ENCODE measurements around the gene SF3A1.

SF3A1 gene

DNA sequence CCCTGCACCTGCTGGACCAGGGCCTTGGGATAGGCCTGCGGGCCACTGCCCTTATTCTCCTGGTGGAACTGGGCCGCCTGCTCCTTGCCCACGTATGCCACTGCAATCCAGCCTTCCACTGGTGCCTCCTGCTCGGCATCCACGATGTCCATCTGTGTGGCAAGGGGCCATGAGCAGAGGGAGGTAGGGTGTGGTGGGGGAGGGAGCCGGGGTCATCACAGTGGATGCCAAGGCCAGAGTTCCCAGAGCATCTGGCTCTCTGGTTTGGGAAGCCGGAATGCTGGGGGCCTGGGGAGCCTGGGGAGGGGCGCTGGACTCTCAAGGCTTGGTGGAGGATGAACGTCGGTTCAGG, 29.9 kb upstream of the SF3A1 start:
- DNase-seq, result no peak

DNA sequence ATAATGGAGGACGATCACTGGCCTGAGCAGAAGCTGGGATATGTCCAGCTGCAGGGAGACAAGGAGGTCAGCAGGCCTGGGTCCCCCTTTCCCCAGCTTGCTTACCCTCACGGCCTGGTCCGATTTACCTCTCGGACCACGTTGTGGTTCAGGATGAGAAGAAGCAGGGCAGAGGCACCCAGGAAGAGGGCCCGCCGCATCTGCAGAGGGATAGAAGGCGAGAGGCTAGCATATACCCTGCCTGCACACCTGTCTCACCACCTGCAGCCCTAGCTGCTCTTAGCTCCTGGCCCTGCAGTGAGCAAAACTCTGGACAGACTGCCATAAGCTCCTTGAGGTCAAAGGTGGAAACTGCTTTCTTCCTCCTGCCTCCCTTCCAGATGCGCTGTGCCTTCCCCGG, 29.2 kb upstream of the SF3A1 start:
- no peak for DNase-seq

- no peak for DNase-seq
These were observed 26.4 kb upstream of the SF3A1 start for GRCh38 chr22:30383061-30383460.

DNA sequence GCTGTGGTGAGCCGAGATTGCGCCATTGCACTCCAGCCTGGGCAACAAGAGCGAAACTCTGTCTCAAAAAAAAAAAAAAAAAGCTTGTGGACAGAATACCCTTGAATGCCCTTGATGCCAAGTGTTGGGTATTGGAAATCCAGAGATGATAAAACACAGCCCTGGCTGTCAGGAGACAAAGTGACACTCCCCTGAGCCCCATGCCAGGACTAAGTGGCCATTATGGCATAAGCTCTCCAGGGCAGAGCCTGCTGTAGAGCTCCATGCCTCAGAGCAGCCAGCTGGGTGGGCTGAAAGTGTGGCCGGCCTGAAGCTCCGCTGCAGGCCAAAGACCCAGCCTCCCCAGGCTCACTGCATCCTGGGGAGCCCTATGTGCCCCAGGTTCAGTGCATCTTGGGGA, 25.6 kb upstream of the SF3A1 start:
- DNase-seq, result no peak

DNA sequence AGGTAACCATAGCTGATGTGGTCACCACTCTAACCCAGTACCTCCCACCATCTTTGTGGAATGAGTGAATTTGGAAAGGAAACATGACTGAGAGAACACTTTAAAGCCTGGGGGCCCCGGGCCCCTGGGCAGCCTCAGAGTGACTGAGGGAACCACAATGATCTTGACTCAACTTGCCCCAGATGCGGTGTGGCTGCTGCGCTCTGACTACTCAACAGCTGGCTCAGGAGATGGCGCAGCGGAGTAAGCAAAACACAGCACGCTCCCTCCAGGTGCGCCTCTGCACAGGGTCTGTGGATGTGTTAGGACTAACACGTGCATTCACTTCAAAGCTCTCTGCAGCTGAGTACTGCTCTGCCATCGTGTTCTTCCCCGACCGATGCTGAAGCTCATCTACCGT, 24.6 kb upstream of the SF3A1 start:
- no peak for DNase-seq

- no peak for DNase-seq
These were observed 23.3 kb upstream of the SF3A1 start for GRCh38 chr22:30380011-30380410.

- DNase-seq, result no peak
These were observed 18.7 kb upstream of the SF3A1 start for GRCh38 chr22:30375312-30375849.

- DNase-seq, result no peak
These were observed 16.9 kb upstream of the SF3A1 start for GRCh38 chr22:30373331-30374325.

DNA sequence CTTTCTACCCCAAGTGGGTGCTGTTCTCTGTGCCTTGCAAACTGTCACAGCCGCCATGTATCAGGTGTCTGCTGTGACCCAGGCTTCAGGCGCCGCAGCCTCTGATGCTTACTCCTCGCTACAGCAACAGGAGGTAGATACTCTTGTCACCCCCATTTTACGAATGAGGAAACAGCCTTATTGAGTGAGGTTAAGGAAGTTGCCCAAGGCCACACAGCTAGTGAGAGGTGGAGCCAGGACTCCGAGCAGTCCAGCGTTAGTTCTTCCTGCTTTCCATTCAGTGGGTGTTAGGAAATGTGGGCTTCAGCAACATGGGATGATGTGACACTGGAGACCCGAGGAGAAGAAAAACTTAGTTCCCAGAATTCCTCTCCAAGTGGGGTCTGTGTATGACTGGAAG, 16.2 kb upstream of the SF3A1 start:
- no peak for DNase-seq

GRCh38 chr22:30371981-30372380, 15.3 kb upstream of the SF3A1 start:
- no peak for DNase-seq

DNA sequence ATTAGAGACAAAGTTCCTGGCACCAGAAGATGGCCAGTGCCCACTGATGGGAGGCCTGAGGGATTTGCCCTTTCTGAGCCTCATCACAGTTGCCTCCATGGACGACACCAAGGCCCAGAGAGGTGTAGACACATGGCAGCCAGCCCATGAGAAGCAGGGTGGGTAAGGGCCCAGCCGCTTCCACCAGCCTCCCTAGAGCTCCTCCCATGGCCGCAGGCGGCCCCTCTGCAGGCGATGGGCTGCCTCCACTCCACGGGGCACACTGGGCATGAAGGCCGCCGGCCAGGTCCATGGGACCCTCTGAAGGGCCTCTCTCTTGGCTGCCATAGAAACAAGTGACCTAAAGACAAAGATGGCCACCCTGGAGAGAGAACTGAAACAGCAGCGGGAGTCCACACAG, 14.6 kb upstream of the SF3A1 start:
- DNase-seq, result no peak

GRCh38 chr22:30370641-30371230, 14.0 kb upstream of the SF3A1 start:
- no peak for DNase-seq

DNA sequence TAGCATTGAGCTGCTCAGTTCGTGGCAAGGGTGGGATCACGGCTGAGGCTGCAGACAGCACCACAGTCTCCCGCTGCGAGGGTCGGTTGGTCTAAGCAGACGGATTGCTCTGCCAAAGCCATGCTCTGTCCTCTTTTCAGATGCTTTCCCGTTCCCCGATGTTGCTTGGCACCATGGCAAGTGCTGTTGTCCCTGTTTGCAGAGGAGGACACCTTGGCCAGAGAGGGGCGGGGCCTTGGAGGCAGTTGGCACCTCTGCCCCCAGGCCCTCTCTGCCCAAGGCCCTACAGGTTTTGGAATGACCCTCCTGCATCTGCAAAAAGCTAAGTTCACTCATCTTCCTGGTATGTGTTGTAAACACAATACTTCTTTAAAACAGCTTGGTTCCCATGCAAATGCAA, 11.7 kb upstream of the SF3A1 start:
- DNase-seq, result no peak

GRCh38 chr22:30365891-30366290, 9.2 kb upstream of the SF3A1 start:
- no peak for DNase-seq

DNA sequence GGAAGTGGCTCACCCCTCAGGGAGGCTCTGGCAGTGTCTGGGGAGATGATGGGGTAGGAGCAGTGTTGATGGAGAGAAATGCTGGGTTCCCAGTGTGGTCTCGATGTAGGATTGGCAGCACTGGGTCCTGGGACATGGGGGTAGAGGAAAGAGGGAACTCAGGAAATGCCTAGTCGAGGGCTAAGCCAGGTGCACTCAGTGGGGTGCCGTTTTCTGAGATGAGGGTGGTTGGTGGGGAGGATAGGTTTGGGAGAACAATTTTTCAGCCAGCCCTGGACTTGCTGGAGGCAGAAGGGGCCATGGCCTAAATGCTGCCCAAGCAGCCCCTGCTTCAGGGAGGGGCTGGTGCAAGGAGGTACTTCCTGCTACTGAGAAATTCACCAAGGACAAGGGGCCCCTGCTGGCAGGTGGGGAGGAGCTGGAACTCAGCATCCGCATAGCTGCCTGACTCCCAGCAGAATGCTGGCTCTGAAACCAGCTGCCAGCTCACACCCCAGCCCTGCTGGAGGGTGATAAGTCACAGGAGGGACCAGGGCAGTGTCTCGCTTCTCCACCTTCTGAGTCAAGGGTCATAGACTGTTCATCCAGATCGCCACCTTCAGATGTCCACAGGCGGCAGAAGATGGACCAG, 6.1 kb upstream of the SF3A1 start:
- no peak for DNase-seq

- no peak for DNase-seq
These were observed 5.4 kb upstream of the SF3A1 start for GRCh38 chr22:30361916-30362650.

DNA sequence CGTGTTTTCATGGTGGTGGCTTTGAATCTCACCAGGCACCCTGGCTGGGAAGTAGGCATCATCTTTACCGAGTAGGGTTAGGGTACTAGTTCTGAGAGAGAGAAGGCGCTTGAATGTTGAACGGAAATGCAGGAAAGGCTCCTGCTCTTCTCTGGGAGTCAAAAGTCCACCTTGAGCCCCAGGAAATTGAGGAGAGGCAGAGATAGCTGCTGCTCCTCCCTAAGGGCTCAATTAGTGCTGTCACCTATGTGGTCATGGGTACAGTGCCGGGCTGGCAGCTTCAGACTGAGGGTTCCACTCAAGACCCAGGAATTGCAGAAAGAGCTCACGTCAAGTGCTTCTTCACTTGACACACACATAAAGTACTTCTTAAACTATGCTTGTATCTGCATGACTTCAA, 1.8 kb upstream of the SF3A1 start:
- DNase-seq, result no peak

DNA sequence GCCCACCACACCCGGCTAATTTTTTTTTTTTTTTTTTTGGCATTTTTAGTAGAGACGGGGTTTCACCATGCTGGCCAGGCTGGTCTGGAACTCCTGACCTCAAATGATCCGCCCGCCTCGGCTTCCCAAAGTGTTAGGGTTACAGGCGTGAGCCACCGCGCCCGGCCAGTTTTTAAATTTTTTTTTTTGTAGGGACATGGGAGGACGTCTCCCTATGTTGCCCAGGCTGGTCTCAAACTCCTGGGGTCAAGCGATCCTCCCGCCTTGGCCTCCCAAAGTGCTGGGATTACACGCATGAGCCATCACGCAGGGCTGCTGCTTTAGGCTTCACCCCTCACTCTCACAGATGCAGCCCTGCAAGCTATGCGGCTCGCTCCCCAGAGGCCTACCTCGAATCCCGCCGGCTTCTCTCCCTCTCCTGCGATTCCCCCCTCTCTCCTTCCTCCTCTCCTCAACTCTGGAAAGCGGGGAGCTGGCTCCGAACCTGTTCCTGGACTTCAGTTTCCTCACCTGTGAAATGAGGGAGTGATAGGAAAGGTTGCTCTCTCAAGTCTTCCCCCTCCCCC, 1.0 kb upstream of the SF3A1 start:
- DNase-seq, result no peak

GRCh38 chr22:30357236-30357570, 509 bp upstream of the SF3A1 start:
- no peak for DNase-seq

DNA sequence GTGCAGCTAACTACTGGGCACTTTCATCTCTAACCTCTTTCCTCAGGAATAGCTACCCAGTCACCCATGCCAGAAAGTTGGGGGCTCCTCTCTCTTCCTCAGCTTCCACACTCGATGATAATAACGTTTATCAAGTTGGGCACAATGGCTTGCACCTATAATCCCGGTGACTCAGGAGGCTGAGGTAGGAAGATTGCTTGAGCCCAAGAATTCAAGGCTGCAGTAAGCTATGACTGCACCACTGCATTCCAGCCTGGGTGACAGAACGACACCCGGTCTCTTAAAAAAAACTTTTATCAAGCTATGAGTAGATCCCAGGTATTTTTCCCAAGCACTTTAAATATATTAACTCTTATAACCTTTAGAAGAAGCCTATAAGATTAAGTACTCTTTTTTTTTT, 2.0 kb downstream of the SF3A1 start:
- DNase-seq, result no peak

DNA sequence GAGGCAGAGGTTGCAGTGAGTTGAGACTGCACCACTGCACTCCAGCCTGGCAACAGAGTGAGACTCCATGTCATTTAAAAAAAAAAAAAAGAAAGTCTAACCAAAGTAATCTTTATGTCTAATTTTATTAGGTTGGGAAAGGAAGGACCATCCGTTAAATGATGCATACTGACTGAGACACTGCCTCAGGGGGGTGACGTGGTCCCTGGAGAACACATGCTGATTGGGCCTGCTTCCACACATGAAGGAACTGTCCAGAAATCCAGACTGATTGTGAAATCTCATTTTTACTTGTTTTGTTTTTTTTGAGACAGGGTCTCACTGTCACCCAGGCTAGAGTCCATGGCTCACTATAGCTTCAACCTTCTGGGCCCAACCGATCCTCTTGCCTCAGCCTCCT, 5.5 kb downstream of the SF3A1 start:
- no peak for DNase-seq

- DNase-seq, result no peak
These were observed 7.9 kb downstream of the SF3A1 start for GRCh38 chr22:30348809-30349208.

- no peak for DNase-seq
These were observed 8.3 kb downstream of the SF3A1 start for GRCh38 chr22:30348404-30348803.
